A673 (cell line): ENCODE measurements around the gene KIF22.

Experiments
- CTCF ChIP-seq: fragments of 300-800, 200-600 bp; sonication (generic); conservative IDR thresholded peaks from 2 replicates; pipeline ENCODE4 v1.5.1; 2017; ENCODE audit warnings: low read depth, mild to moderate bottlenecking, antibody characterized with exemption, low read length, moderate library complexity, mixed read lengths
- EZH2 ChIP-seq: fragments of 200-600 bp; sonication (generic); IDR thresholded peaks from 2 replicates; pipeline ENCODE4 v1.6.1; 2017; ENCODE audit warnings: borderline replicate concordance, low read depth, mild to moderate bottlenecking, mixed read lengths, antibody characterized with exemption, low read length; ENCODE audit not compliant: poor library complexity, severe bottlenecking

GRCh38 chr16:29818082-29818481, 27.5 kb downstream of the KIF22 start:
- TF ChIP-seq CTCF (no peak), EZH2 (no peak)
